Endodermal cell (in vitro differentiated cells): ENCODE measurements around the gene IHH. TPM values are rescaled to one million over a fixed set of nuclear protein-coding genes. Genes with fewer than 3 reads are reported as not detected.

ENCODE experiments used
- DNase-seq: peaks from one replicate; pipeline ENCODE4 v3.0.0-alpha.2; 2017
- H3K27ac ChIP-seq: 2 replicates; pipeline ENCODE4 v1.5.1; 2013; ENCODE audit warnings: mild to moderate bottlenecking, low read depth, low read length, moderate library complexity
- H3K27me3 ChIP-seq: 2 replicates; pipeline ENCODE4 v1.6.1; 2013; ENCODE audit warnings: mild to moderate bottlenecking, low read length, moderate library complexity; ENCODE audit not compliant: insufficient read depth, control insufficient read depth, poor library complexity, severe bottlenecking
- H3K36me3 ChIP-seq: 2 replicates; pipeline ENCODE4 v1.7.0; 2013; ENCODE audit warnings: mild to moderate bottlenecking, low read length, moderate library complexity; ENCODE audit not compliant: control insufficient read depth, insufficient read depth
- H3K4me1 ChIP-seq: one replicate; pipeline ENCODE4 v1.7.0; 2013; ENCODE audit warnings: low read length; ENCODE audit not compliant: control insufficient read depth, insufficient read depth
- H3K4me3 ChIP-seq: 2 replicates; pipeline ENCODE4 v1.5.1; 2013; ENCODE audit warnings: mild to moderate bottlenecking, low read length, moderate library complexity
- H3K9ac ChIP-seq: 2 replicates; pipeline ENCODE4 v1.6.1; 2013; ENCODE audit warnings: mild to moderate bottlenecking, low read length, moderate library complexity; ENCODE audit not compliant: poor library complexity, severe bottlenecking; ENCODE audit errors: extremely low read depth
- H3K9me3 ChIP-seq: 2 replicates; pipeline ENCODE4 v1.6.1; 2013; ENCODE audit warnings: mild to moderate bottlenecking, low read length, moderate library complexity; ENCODE audit not compliant: control insufficient read depth
- H3K27ac Mint-ChIP-seq: 2 replicates; pipeline ENCODE4 v1.8.0; 2020; ENCODE audit warnings: mixed read lengths
- H3K27me3 Mint-ChIP-seq: 2 replicates; pipeline ENCODE4 v1.8.0; 2021; ENCODE audit warnings: mild to moderate bottlenecking, mixed read lengths; ENCODE audit not compliant: insufficient read depth
- H3K36me3 Mint-ChIP-seq: 2 replicates; pipeline ENCODE4 v1.8.0; 2020; ENCODE audit warnings: low read depth, mixed read lengths
- H3K4me1 Mint-ChIP-seq: 2 replicates; pipeline ENCODE4 v1.8.0; 2020; ENCODE audit warnings: mixed read lengths
- H3K4me3 Mint-ChIP-seq: 2 replicates; pipeline ENCODE4 v1.8.0; 2020; ENCODE audit warnings: mild to moderate bottlenecking, moderate library complexity, mixed read lengths
- H3K9me3 Mint-ChIP-seq: 2 replicates; pipeline ENCODE4 v1.8.0; 2020; ENCODE audit warnings: mild to moderate bottlenecking, mixed read lengths
- CTCF ChIP-seq: fragments of 200-600 bp; sonication (generic); conservative IDR thresholded peaks from 2 replicates; pipeline ENCODE4 v1.5.0; 2021; ENCODE audit warnings: antibody characterized with exemption, mild to moderate bottlenecking
- WGBS, 2 experiments: methylation state at CpG; one replicate each; pipeline versions ENCODE4 v1.1.5 to v1.1.7; 2013; ENCODE audit warnings: missing lambda C conversion rate in 2 of 2, mixed read lengths in 1 of 2; ENCODE audit not compliant: insufficient coverage in 1 of 2, insufficient read length in 1 of 2; 5-methylcytosine and 5-hydroxymethylcytosine counted together
- total RNA-seq, 2 donors: library from RNA; stranded (reverse); fragmentation: NEBNext Ultra II Directional in 1 of 2; extraction: Animal tissue kit (Norgen Biotek cat#: 25700) in 1 of 2; gene quantifications; 2 replicates in 1 of 2; 3 replicates in 1 of 2; pipeline ENCODE4 v1.2.1, GENCODE V29; 2021

IHH gene
- total RNA-seq, 2 donors from 2014 or later, result 2.1 to 10.3 TPM

GRCh38 chr2:219017201-219017931, 43.4 kb downstream of the IHH start:
- H3K36me3 ChIP-seq, result no peaks in the 10 kb centered on the region
- H3K36me3 Mint-ChIP-seq, result no peaks in the 10 kb centered on the region
- WGBS, 2 experiments, result 91 to 92% methylated on average over 9 to 14 of the region's 14 CpGs
- H3K4me1 Mint-ChIP-seq, result no peaks in the 10 kb centered on the region
- no peak overlapping the region for H3K27ac Mint-ChIP-seq
- no peak for TF ChIP-seq CTCF
- H3K27ac ChIP-seq, result no peak overlapping the region
- H3K9ac ChIP-seq, result no peak overlapping the region
- peaks cover 48% of the 10 kb centered on the region for H3K27me3 ChIP-seq
- no peak overlapping the region for H3K4me3 ChIP-seq
- no peak for DNase-seq
- no peaks in the 10 kb centered on the region for H3K9me3 ChIP-seq
- peaks cover 55% of the 10 kb centered on the region for H3K27me3 Mint-ChIP-seq
- no peaks in the 10 kb centered on the region for H3K4me1 ChIP-seq
- no peaks in the 10 kb centered on the region for H3K9me3 Mint-ChIP-seq
- H3K4me3 Mint-ChIP-seq, result no peak overlapping the region

DNA sequence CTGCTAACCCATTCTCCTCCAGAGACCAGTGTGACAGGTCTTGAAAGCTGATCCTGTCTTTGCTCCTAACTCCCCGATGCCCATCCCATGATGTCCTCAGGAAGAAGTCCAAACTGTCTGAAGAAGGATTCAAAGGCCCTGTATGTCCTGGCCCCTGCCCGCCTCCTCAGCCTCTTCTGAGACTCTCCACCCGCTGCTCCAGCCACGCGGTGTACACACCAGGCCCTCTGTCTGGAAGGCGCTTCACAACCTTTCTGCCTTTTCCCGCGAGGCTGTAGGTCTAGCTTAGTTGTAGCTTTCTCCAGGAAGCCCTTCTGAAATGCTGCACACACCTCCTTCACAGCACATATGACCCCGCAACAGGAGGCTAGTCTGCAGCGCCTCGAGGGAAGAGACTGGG, 44.0 kb downstream of the IHH start:
- Histone ChIP-seq H3K36me3 (no peaks in the 10 kb centered on the region), H3K4me1 (no peaks in the 10 kb centered on the region), H3K9me3 (no peaks in the 10 kb centered on the region), H3K27ac (no peak overlapping the region), H3K27me3 (peaks cover 51% of the 10 kb centered on the region), H3K9ac (no peak overlapping the region), H3K4me3 (no peak overlapping the region)
- H3K9me3 Mint-ChIP-seq, result no peaks in the 10 kb centered on the region
- no peak for DNase-seq
- no peaks in the 10 kb centered on the region for H3K36me3 Mint-ChIP-seq
- TF ChIP-seq CTCF, result no peak
- no peak overlapping the region for H3K4me3 Mint-ChIP-seq
- H3K27me3 Mint-ChIP-seq, result peaks cover 58% of the 10 kb centered on the region
- no peak overlapping the region for H3K27ac Mint-ChIP-seq
- 81 to 93% methylated on average over 5 to 11 of the region's 11 CpGs for WGBS, 2 experiments
- H3K4me1 Mint-ChIP-seq, result no peaks in the 10 kb centered on the region

DNA sequence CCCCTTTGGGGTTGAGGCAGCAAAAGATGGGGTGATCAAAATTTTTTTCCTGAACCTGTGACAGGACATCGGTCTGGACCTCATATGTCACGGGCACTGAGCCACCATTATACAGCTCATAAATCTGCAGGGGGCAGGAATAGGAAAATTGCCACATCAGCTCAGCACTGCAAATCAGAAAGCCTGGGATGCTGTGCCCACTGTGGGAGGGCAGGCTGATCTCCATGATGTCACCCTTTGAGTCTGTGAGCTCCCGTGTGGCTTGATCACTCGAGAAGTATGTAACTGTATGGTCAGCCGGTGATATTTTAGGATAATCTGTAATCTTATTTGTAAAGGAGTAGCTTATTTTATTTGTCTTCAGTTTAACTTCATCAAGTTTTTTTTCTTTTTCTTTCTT, 49.8 kb downstream of the IHH start:
- Histone ChIP-seq H3K27ac (no peak overlapping the region), H3K36me3 (no peaks in the 10 kb centered on the region), H3K4me3 (no peak overlapping the region), H3K9ac (no peak overlapping the region), H3K9me3 (no peaks in the 10 kb centered on the region), H3K27me3 (peaks cover 76% of the 10 kb centered on the region), H3K4me1 (no peaks in the 10 kb centered on the region)
- H3K27me3 Mint-ChIP-seq, result peaks cover 78% of the 10 kb centered on the region
- no peak overlapping the region for H3K27ac Mint-ChIP-seq
- H3K36me3 Mint-ChIP-seq, result no peaks in the 10 kb centered on the region
- H3K4me3 Mint-ChIP-seq, result no peak overlapping the region
- TF ChIP-seq CTCF, result no peak
- no peak for DNase-seq
- 94 to 95% methylated on average over 2 to 4 of the region's 5 CpGs for WGBS, 2 experiments
- H3K9me3 Mint-ChIP-seq, result no peaks in the 10 kb centered on the region
- H3K4me1 Mint-ChIP-seq, result peaks cover 2% of the 10 kb centered on the region
